CD4-positive, alpha-beta T cell treated with Interleukin-6 for 4 hours (primary cell): Measurements from ENCODE around the gene ICAM4.
"Not testable (repeated sequence)": the region's sequence is repeated elsewhere in the genome, so short reads cannot be mapped to it uniquely, and the experiment has no call there.

Experiments used
- DNase-seq: peaks from one replicate; pipeline ENCODE4 v3.0.0-alpha.2; 2020; ENCODE audit warnings: mixed read lengths

ICAM4 gene

GRCh38 chr19:10269333-10270179 lies 17.2 kb upstream of the ICAM4 start:
- peak; percentile 89 for DNase-seq

- peak; percentile 68 for DNase-seq
Measured at GRCh38 chr19:10270180-10270615, 16.6 kb upstream of the ICAM4 start.

DNA sequence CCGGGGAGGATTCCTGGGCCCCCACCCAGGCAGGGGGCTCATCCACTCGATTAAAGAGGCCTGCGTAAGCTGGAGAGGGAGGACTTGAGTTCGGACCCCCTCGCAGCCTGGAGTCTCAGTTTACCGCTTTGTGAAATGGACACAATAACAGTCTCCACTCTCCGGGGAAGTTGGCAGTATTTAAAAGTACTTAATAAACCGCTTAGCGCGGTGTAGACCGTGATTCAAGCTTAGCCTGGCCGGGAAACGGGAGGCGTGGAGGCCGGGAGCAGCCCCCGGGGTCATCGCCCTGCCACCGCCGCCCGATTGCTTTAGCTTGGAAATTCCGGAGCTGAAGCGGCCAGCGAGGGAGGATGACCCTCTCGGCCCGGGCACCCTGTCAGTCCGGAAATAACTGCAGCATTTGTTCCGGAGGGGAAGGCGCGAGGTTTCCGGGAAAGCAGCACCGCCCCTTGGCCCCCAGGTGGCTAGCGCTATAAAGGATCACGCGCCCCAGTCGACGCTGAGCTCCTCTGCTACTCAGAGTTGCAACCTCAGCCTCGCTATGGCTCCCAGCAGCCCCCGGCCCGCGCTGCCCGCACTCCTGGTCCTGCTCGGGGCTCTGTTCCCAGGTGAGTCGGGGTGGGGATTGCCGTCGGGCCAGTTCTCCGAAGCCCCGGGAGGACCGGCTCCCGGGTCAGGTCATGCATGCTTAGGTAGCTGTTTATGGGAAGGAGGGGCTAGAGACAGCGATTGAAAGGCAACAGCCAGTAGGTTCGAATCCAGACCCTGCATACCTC lies 15.9 kb upstream of the ICAM4 start, which contains the start of gene ICAM1:
Gene ICAM1, plus strand, starts transcription at position 505 of the 779 bp plus-strand sequence. Its CDS starts 40 bp downstream, at position 545.
- DNase-seq, result peak; percentile 78

DNA sequence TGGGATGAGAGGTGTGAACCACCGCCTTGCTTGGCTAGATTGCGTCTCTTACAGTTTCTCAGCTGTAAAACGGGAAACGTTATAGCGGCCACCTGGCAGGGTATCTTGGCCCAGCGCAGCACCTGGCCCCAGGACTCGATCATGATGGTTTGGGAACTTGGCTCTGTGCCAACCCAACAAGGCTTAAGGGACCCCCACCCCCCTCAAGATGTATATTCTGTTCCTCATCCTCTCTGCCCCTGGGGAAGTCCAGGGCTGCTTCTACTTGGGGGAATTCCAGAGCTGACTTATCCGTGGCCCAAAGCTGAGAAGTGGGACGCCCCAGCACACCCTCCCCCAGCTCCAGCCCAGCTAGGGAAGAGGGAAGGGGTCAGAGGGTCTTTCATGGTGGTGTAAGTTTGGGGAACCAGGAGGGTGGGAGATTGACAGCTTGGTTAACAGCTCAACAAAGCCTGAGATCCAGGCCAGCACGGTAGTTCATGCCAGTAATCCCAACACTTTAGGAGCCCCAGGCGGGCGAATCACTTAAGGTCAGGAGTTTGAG lies 15.1 kb upstream of the ICAM4 start:
- DNase-seq, result peak; percentile 26

DNA sequence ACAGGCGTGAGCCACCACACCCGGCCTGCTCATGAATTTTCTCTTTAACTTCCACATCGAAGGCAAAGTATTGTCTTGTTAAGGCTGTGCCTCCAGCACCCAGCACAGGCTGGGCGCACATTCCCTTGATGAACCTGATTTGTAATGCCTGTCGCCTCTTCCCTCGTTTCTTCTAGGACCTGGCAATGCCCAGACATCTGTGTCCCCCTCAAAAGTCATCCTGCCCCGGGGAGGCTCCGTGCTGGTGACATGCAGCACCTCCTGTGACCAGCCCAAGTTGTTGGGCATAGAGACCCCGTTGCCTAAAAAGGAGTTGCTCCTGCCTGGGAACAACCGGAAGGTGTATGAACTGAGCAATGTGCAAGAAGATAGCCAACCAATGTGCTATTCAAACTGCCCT lies 12.2 kb upstream of the ICAM4 start:
- no peak for DNase-seq

- DNase-seq, result no peak
Measured at GRCh38 chr19:10277795-10278589, 8.8 kb upstream of the ICAM4 start.

- DNase-seq, result no peak
Measured at GRCh38 chr19:10278935-10279334, 7.8 kb upstream of the ICAM4 start.

- no peak for DNase-seq
Measured at GRCh38 chr19:10279737-10280442, 6.9 kb upstream of the ICAM4 start.

DNA sequence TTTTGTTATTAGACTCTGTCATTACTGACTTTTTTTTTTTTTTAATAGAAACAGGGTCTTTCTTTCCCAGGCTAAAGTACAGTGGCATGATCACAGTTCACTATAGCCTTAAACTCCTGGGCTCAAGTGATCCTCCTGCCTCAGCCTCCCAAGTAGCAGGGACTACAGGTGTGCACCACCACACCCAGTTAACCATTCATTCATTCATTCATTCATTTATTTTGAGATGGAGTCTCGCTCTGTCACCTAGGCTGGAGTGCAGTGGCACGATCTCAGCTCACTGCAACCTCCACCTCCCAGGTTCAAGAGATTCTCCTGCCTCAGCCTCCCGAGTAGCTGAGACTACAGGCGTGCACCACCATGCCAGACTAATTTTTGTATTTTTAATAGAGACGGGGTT lies 4.7 kb upstream of the ICAM4 start:
- not testable (repeated sequence) for DNase-seq

- DNase-seq, result no peak
Measured at GRCh38 chr19:10283301-10284064, 3.3 kb upstream of the ICAM4 start.

DNA sequence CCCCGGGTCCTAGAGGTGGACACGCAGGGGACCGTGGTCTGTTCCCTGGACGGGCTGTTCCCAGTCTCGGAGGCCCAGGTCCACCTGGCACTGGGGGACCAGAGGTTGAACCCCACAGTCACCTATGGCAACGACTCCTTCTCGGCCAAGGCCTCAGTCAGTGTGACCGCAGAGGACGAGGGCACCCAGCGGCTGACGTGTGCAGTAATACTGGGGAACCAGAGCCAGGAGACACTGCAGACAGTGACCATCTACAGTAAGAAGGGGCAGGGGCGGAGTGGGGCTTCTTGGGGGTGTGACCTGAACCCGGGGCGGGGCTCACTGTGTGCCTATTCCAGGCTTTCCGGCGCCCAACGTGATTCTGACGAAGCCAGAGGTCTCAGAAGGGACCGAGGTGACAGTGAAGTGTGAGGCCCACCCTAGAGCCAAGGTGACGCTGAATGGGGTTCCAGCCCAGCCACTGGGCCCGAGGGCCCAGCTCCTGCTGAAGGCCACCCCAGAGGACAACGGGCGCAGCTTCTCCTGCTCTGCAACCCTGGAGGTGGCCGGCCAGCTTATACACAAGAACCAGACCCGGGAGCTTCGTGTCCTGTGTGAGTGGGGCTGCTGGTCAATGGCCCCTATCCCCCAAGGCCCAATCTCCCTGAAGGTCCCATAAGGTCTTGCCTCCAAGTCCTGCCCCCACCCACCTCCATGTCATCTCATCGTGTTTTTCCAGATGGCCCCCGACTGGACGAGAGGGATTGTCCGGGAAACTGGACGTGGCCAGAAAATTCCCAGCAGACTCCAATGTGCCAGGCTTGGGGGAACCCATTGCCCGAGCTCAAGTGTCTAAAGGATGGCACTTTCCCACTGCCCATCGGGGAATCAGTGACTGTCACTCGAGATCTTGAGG lies 2.4 kb upstream of the ICAM4 start:
- no peak for DNase-seq

DNA sequence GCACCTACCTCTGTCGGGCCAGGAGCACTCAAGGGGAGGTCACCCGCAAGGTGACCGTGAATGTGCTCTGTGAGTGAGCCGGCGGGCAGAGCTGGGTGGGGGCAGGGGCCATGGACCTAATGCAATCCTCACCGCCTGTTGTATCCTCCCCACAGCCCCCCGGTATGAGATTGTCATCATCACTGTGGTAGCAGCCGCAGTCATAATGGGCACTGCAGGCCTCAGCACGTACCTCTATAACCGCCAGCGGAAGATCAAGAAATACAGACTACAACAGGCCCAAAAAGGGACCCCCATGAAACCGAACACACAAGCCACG lies 1.8 kb upstream of the ICAM4 start:
- DNase-seq, result no peak

- no peak for DNase-seq
Measured at GRCh38 chr19:10285393-10285792, 1.4 kb upstream of the ICAM4 start.

GRCh38 chr19:10288662-10289166 lies 2.0 kb downstream of the ICAM4 start:
- peak; percentile 53 for DNase-seq

DNA sequence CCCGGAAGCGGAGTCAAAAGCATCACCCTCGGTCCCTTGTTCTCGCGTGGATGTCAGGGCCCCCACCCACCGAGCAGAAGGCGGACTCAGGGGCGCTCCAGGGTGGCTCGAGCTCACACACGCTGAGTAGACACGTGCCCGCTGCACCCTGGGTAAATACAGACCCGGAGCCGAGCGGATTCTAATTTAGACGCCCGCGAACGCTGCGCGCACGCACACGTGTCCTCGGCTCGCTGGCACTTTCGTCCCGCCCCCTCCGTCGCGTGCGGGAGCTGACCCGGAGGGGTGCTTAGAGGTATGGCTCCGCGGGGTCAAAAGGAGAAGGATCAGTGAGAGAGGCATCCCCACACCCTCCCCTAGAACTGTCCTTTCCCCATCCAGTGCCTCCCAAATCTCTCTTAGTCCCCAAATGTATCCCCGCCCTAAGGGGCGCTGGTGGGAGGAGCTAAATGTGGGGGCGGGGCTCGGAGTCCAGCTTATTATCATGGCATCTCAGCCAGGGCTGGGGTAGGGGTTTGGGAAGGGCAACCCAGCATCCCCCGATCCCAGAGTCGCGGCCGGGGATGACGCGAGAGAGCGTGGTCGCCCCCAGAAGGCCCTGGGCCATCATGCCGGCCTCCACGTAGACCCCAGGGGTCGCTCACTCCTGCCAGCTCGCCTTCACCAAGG lies 2.5 kb downstream of the ICAM4 start:
- DNase-seq, result peak; percentile 63

GRCh38 chr19:10289836-10290356 lies 3.1 kb downstream of the ICAM4 start, which contains the start of gene ICAM5:
ICAM5 (plus strand) TSS chr19:10289952; CDS start chr19:10290044, 92 bp downstream.
- DNase-seq, result peak; percentile 31

- no peak for DNase-seq
Measured at GRCh38 chr19:10290357-10290875, 3.7 kb downstream of the ICAM4 start.

- DNase-seq, result peak; percentile 68
Measured at GRCh38 chr19:10290876-10291553, 4.3 kb downstream of the ICAM4 start.
